SK-MEL-5 (cell line): Measurements from ENCODE around the gene POU3F1. TPM values are rescaled to one million over a fixed set of nuclear protein-coding genes. Genes with fewer than 3 reads are reported as not detected.

ENCODE experiments used
- DNase-seq: peaks from one replicate; pipeline ENCODE4 v3.0.0-alpha.2; 2016; ENCODE audit warnings: low read depth, low spot score
- in situ Hi-C: cut with HindIII; loops from 2 replicates; pipeline ENCODE4 v1.10.0; 2016; ENCODE audit warnings: low sequenced_read_pairs, high pct_unique_total_duplicates, low pct_unique_long_range_greater_than_20kb
- small RNA-seq, 2 experiments: library from RNA; depleted of rRNA; stranded (forward); fragments of <200 nt; gene quantifications; one replicate each; pipeline ENCODE3, GENCODE V24; 2014
- total RNA-seq: library from RNA; depleted of rRNA; stranded (reverse); fragments of >200 nt; shearing (Covaris generic); gene quantifications from 2 replicates; pipeline ENCODE4 v1.2.3, GENCODE V29; 2014; rRNA removed

Gene POU3F1
- total RNA-seq, 1 experiment from 2014 or later, result 4.0 TPM

DNA sequence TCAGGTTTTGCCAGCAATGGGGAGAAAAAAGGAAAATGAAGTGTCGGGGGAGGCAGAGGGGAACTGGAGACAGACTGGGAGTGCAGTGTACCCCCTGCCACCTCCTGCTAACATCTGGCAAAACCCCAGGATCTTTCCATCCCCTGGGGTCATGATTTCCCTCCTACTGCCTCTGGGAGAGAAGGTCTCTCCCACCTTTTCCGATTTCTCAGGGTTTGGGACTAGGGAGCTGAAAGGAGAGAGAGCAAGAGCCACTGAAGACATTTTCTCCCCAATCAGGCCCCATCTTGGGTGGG is 46.4 kb downstream of the POU3F1 start:
- in situ Hi-C loops, result no loop called here
- DNase-seq, result no peak

DNA sequence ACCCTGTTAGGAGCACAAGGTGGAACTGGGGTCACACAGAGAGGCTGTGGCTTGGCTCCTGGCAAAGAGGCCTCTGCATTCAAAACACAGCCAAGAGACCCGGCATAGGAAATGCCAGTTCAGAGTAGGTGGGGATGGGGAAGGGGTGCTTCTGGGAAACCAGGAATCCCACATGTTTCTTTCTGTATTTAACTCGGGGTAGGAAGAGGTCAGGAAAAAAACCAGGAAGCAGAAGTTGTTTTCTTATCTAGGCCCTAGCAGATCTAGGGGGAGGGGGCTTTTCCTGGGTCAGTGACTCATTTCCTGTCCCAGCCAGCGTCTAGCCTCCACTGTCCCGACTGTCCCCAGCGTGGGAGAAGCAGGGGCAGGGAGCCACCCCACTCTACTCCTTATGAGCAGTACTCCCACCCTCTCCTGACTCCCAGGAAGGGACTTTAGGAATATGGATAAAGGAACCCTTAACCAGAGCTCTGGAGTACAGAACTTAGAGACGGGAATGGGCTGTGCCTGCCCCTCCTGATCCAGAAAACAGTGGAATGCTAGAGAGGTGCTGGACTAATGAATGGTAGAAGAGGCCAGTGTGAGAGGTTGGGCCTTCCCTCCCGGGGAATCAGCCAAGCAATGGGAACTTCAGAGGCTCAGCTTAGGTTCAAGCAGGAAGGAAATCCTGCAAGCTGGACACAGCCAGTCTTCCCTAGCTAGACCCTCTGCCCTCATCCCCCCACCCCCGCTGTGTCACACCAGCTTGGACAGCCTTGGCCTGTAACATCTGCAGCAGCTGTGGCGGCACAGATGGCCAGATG is 47.0 kb downstream of the POU3F1 start:
- DNase-seq, result no peak
- in situ Hi-C loops, result no loop called here

DNA sequence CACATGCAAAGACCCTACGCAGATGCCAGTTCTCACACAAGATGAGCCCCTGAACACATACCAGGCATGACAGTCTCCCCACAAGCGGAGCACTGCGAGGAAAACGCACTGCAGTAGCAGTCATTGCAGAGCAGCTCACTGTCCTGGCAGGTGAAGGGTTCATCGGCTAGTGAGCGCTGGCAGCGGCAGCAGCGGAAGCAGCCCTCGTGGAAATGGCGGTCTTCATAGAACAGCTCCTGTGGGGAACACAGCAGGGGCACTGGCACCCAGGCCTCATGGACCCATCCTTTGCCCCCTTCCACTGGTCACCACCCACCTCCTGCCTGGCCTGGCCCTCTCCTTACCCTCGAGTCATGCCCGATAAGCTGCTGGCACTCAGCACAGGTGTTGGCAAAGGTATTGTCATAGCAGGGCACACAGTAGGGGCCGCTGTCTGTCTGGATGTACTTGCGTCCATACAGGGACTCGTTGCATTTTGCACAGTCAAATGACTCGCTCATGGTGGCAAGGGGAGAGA is 47.6 kb downstream of the POU3F1 start:
- in situ Hi-C loops, result no loop called here
- no peak for DNase-seq

DNA sequence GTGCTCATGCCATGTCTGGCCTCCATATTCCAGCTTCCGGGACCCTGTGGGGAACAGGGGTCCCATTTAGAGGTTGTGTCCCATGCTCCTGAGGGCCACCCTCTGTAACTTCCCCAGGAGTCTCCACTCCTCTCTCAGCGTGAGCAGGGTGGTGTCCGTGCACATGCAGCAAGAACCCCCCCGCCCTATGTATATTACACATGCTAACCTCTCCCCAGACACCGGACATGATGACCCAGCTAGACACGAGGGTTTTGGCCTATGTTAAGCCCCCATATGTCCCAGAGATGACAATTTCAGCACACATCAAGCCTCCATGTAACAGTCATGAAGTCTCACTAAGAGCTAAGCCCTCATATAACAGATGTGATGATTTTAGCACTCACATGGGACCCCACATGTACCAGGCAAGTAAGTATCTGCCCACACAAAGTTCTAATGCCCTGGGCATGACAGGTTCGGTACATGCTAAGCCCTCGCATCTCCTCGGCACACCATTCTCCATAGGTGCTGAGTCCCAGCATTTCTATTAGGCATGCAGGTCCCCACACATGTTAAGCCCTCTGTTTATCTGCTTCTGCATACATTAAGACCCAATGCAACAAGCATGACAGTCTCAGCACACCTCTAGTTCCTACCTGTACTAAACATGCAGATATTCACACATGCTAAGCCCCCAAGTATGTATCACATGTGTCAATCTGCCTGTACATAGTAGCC is 48.3 kb downstream of the POU3F1 start:
- no peak for DNase-seq
- in situ Hi-C loops, result no loop called here

DNA sequence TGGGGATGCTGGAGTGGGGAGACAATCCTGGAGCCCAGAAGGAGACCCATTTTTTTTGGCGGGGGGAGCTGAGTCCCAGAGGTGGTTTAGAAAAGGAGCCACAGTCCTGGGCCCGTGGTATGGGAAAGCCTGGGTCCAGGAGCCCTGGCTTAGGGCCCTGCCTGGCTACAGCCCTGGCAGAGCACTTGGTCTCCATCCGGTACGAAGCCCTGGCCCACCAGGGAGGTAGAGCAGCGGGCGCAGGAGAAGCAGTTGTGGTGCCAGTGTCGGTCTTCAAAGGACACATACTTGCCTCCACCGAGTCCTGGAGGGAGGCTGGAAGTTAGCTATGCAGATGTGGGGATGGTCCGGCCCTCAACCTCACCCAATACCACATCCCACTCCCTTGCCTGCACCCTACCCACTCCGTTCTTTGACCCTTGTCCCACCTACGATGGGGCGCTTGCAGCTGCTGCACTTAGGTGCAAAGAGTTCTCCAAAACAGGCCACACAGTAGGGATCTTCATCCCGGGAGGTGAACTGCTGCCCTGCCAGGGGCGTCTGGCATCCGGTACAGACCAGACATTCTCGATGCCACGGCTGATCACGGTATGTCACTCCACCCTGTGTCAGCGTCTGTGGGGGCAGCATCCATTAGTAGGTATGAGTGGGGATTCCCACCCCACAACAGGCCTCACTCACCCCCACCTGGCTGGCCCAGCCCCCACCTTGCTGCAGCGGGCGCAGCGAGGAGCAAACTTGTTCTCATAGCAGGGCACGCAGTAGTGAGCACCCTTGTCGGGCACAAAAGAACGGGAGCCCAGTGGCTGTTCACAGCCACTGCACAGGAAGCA is 49.1 kb downstream of the POU3F1 start:
- DNase-seq, result no peak
- in situ Hi-C loops, result no loop called here

DNA sequence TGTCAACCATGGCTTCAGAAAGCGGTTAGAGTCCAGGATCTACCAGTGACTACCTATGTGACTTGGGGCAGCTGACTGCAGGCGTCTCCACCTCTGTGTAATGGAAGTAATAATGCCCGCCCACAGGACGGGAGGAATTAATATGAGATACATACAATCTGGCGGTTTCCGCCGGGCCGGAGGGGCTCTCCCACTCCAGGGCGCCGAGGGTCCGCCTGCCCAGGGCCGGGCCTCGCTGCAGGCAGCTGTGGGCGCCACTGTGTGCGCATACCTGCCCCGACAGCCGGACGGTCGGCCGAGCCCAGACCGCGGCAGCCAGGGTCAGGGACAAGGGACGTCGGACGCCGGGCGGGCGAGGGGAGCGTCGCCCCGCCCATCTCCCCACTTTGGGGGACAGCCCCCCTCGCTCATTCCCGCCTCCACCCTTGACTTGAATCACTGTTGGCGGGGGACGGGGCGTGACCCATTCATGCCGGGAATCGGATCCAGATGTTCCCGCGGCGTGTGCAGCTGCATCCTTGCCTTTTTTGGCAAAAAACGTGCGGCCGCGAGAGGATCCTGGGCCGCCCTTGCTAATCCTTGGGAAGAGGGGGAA is 50.7 kb downstream of the POU3F1 start:
- in situ Hi-C loops, result no loop called here
- DNase-seq, result no peak

DNA sequence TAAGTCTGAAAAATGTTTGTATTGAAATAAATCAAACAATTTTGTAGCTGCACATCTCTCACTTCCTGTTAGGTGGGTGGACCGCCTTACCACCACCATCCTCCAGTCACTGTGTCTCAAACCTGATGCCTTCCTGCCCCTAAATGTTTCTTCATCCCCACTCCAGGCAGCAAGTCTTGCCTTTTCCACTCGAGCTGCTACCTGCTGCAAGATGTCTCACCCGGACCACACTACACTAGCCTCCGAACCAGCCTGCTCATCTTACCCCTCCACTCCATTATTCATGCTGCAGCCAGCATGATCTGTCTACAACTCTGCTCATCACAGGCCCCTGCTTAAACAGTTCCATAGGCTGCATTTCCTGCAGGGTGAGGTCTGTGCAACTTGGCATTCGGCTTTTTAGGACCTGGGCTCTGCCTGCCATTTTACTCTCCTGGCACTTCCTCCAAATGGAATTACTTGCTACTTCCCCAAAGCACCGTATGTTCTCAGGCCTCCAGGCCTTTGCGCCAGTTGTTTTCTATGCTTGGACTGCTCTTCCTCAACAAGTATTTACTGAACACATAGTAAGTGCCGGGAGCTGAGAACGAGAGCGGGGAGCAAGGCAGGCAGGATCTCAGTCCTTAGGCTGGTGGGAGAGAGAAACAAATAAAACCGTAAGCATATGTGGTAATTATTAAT is 51.6 kb downstream of the POU3F1 start:
- in situ Hi-C loops, result no loop called here
- no peak for DNase-seq

Small RNA genes lying within 50 kb of the gene (small RNA-seq; reads per million reads assigned to genes)
- 0 to 0.19 reads per million in 2 experiments for gene MIR3659

Other genes with a start within 250 kb of the POU3F1 start
- 27.6 and 33.7 TPM in 2 replicates for gene C1orf122, start 239.0 kb downstream of the POU3F1 start, total RNA-seq
- gene YRDC, start 238.6 kb downstream of the POU3F1 start, total RNA-seq, result 55.2 and 58.2 TPM in 2 replicates
- 1.4 and 1.6 TPM in 2 replicates for gene MTF1, start 187.2 kb downstream of the POU3F1 start, total RNA-seq
- 34.8 and 35.9 TPM in 2 replicates for gene INPP5B, start 99.7 kb downstream of the POU3F1 start, total RNA-seq
- gene SF3A3, start 56.8 kb downstream of the POU3F1 start, total RNA-seq, result 105 and 107 TPM in 2 replicates
- gene FHL3, start 41.3 kb downstream of the POU3F1 start, total RNA-seq, result 6.1 and 7.1 TPM in 2 replicates
- 73.1 and 79.0 TPM in 2 replicates for gene UTP11, start 34.1 kb downstream of the POU3F1 start, total RNA-seq